ENCODE results near the gene CD151. TPM values are rescaled to one million over a fixed set of nuclear protein-coding genes. Genes with fewer than 3 reads are reported as not detected.

CD151 gene
- total and polyA plus RNA-seq, 8 donors, result 122 to 815 (median 162) TPM

DNA sequence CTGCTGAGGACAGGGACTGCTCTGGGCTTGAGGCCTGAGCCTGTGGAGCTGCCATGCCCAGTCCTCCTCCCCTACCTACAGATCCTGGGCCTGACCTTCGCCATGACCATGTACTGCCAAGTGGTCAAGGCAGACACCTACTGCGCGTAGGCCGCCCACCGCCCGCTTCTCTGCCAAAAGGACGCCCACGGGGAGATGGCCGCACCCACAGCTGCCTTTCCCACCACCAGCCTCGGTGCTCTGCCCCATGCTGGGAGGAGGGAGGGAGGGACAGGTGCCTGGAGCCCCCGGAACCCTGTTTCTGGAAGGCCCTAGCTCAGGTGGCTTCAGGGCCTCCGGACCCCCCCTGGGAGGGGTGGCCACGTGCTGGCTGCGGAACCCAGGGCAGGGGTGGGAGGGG lies 33.7 kb downstream of the CD151 start:
- H3K4me3 ChIP-seq, result no peak overlapping the region
- no peaks in the 10 kb centered on the region for H3K4me1 ChIP-seq
- H3K36me3 ChIP-seq, result peaks cover 0 to 43% of the 10 kb centered on the region in 2 donors
- no peak for ATAC-seq
- no peak for DNase-seq
- TF ChIP-seq, protein P1, sequence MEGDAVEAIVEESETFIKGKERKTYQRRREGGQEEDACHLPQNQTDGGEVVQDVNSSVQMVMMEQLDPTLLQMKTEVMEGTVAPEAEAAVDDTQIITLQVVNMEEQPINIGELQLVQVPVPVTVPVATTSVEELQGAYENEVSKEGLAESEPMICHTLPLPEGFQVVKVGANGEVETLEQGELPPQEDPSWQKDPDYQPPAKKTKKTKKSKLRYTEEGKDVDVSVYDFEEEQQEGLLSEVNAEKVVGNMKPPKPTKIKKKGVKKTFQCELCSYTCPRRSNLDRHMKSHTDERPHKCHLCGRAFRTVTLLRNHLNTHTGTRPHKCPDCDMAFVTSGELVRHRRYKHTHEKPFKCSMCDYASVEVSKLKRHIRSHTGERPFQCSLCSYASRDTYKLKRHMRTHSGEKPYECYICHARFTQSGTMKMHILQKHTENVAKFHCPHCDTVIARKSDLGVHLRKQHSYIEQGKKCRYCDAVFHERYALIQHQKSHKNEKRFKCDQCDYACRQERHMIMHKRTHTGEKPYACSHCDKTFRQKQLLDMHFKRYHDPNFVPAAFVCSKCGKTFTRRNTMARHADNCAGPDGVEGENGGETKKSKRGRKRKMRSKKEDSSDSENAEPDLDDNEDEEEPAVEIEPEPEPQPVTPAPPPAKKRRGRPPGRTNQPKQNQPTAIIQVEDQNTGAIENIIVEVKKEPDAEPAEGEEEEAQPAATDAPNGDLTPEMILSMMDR (IDR thresholded peaks at IDR 0.05), result no peak
- H3K27me3 ChIP-seq, result no peaks in the 10 kb centered on the region
- no peak overlapping the region for H3K27ac ChIP-seq
- intact Hi-C loops (cut with DNase I), result no loop called here
- no peaks in the 10 kb centered on the region for H3K9me3 ChIP-seq

DNA sequence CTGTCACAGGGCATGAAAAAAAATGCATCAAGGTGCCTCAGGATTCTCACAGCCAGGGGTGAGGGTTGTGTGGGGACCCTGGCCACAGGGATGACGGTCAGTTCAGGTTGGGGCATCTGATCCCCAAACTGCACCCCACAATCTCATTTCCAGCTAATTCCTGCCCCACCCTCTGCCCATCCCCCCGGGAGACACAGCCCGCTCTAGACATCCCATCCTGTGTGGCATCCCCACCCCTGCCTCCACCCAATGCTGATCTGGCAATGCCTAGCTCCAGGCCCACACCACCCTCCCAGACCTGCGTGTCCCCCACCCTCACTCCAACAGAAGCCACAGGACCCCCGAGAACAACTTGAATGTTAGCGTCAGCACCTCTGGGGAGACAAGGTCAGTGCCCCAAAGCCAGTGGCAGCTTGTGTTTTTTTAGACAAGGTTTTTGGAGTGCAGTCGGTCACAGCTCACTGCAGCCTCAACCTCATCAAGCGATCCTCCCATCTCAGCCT lies 35.2 kb downstream of the CD151 start:
- H3K27me3 ChIP-seq, result no peaks in the 10 kb centered on the region
- peaks cover 0 to 38% of the 10 kb centered on the region in 2 donors for H3K36me3 ChIP-seq
- H3K4me3 ChIP-seq, result no peak overlapping the region
- no peak for ATAC-seq
- intact Hi-C loops (cut with DNase I), result no loop called here
- TF ChIP-seq, protein P1 (IDR thresholded peaks at IDR 0.05), result no peak
- no peak overlapping the region for H3K27ac ChIP-seq
- no peaks in the 10 kb centered on the region for H3K4me1 ChIP-seq
- H3K9me3 ChIP-seq, result no peaks in the 10 kb centered on the region
- DNase-seq, result no peak

DNA sequence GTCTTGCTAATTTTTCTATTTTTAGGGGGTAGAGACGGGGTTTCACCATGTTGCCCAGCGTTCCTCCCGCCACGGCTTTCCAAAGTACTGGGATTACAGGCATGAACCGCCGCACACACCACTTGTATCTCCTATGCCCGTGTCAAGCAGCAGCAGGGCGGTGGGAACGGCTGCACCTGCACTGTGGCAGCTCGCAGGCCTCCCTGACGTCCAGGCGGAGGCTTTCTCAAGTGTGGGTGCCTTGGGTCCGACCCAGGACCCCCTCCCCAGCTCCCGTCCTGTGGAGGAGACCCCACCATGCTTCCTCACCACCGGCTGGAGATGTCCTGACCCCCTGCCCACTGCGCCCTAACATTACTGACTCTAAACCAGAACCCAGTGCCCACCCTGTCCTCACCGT lies 35.6 kb downstream of the CD151 start:
- no peak overlapping the region for H3K4me3 ChIP-seq
- no peak overlapping the region for H3K27ac ChIP-seq
- H3K9me3 ChIP-seq, result no peaks in the 10 kb centered on the region
- H3K36me3 ChIP-seq, result peaks cover 0 to 33% of the 10 kb centered on the region in 2 donors
- no peaks in the 10 kb centered on the region for H3K27me3 ChIP-seq
- no peak for DNase-seq
- no peak for ATAC-seq
- TF ChIP-seq, protein P1 (IDR thresholded peaks at IDR 0.05), result no peak
- intact Hi-C loops (cut with DNase I), result no loop called here
- H3K4me1 ChIP-seq, result no peaks in the 10 kb centered on the region

DNA sequence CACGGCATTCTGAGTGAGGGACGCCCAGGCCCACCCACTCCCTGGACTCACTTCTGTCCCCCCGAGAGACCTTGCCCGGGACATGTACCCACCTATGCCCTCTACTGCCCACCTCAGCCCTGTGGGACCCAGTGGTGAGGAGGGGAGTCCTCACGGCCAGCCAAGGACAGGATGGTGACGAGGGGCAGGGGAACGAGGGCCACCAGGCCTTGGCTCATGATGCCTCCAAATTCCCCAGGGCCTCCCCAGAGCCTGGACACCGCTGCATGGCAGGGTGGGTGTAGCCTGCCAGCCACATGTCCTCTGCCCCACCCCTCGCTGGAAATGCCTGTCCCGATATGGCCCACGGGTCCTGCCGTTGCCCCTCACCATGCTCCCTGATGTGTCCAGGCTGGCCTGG lies 36.0 kb downstream of the CD151 start:
- intact Hi-C loops (cut with DNase I), result no loop called here
- DNase-seq, result no peak
- H3K27ac ChIP-seq, result no peak overlapping the region
- H3K9me3 ChIP-seq, result no peaks in the 10 kb centered on the region
- peaks cover 0 to 30% of the 10 kb centered on the region in 2 donors for H3K36me3 ChIP-seq
- H3K4me1 ChIP-seq, result no peaks in the 10 kb centered on the region
- ATAC-seq, result no peak
- no peak overlapping the region for H3K4me3 ChIP-seq
- H3K27me3 ChIP-seq, result no peaks in the 10 kb centered on the region
- TF ChIP-seq, protein P1 (IDR thresholded peaks at IDR 0.05), result no peak

DNA sequence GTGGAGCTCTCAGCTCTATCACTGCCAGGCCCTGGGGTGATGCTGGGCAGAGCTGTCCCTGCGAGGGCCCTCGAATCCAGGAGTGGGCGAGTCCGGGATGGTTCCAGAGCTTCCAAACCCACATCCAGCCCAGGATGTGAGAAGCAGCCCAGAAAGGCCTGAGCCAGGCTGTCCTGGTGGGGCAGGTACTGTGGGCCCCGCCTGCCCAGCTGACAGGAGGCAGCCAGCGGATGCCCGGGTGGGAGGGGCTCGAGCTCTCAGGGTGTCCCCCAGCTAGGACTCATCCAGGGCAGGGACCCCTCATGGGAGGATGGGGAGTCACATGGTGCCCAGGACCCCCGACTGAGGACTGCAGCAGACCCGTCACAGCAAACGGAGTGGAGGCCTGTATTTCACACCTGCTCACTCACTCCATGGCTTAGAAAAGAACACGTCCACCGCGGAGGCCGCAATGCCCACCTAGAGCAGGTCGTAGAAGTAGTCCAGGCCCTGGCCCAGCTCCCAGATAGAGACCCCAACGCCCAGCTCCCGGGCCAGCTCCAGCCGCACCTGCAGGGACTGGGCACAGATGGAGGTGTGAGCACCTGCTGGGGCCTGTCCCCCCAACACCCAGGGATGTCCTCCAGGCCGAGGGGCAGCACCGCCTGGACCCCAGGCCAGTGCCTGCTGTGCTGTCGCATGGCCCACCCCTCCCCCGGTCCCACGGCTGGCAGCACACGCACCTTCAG lies 36.8 kb downstream of the CD151 start:
- Histone ChIP-seq H3K9me3 (no peaks in the 10 kb centered on the region), H3K4me1 (no peaks in the 10 kb centered on the region), H3K4me3 (no peak overlapping the region), H3K36me3 (peaks cover 0 to 24% of the 10 kb centered on the region in 2 donors), H3K27me3 (no peaks in the 10 kb centered on the region), H3K27ac (no peak overlapping the region)
- ATAC-seq (no peak), DNase-seq (no peak)
- TF ChIP-seq, protein P1 (IDR thresholded peaks at IDR 0.05), result no peak
- intact Hi-C loops (cut with DNase I), result no loop called here

Measured in left lung (tissue), 10 donors.